HepG2 (cell line): Measurements from ENCODE around the gene REEP6. TPM values are rescaled to one million over a fixed set of nuclear protein-coding genes. Genes with fewer than 3 reads are reported as not detected.
A peak's percentile ranks its signal among the peaks of the same experiment; 100 is the strongest.

Source experiments
- CENPT ChIP-seq: sonication (generic); formaldehyde crosslinking; IDR thresholded peaks from 2 replicates; pipeline ENCODE4 v1.8.0; 2022; ENCODE audit warnings: low read depth, mild to moderate bottlenecking, moderate library complexity, missing genetic modification reagents
- FOXO1 ChIP-seq: sonication (generic); formaldehyde crosslinking; IDR thresholded peaks from 2 replicates; pipeline ENCODE4 v1.4.0; 2020; ENCODE audit warnings: missing genetic modification reagents
- GABPA ChIP-seq, 2 experiments: IDR thresholded peaks; 2 replicates each; pipeline ENCODE4 v1.6.1; 2011 to 2016; ENCODE audit warnings: low read depth in 2 of 2, low read length in 1 of 2, missing biosample characterization in 1 of 2, missing genetic modification characterization in 1 of 2
- GZF1 ChIP-seq: sonication (generic); formaldehyde crosslinking; IDR thresholded peaks from 2 replicates; pipeline ENCODE4 v1.5.1; 2020; ENCODE audit warnings: mild to moderate bottlenecking, missing genetic modification reagents
- HNF4A ChIP-seq: sonication (generic); formaldehyde crosslinking; IDR thresholded peaks from 2 replicates; pipeline ENCODE4 v1.4.0; 2020; ENCODE audit warnings: missing genetic modification reagents
- HNRNPH1 ChIP-seq: fragments of 200-400 bp; formaldehyde crosslinking; optimal IDR thresholded peaks from 2 replicates; pipeline ENCODE3; 2017; ENCODE audit warnings: mild to moderate bottlenecking, low read depth, low read length
- KDM4B ChIP-seq: sonication (generic); formaldehyde crosslinking; IDR thresholded peaks from 2 replicates; pipeline ENCODE4 v1.4.0; 2020; ENCODE audit warnings: missing genetic modification reagents
- NCOA2 ChIP-seq: sonication (generic); formaldehyde crosslinking; IDR thresholded peaks from 2 replicates; pipeline ENCODE4 v1.8.0; 2022; ENCODE audit warnings: inconsistent platforms
- PBX3 ChIP-seq: sonication (generic); formaldehyde crosslinking; IDR thresholded peaks from 2 replicates; pipeline ENCODE4 v1.8.1; 2023; ENCODE audit warnings: missing genetic modification reagents, inconsistent platforms, borderline replicate concordance
- SIX1 ChIP-seq: sonication (generic); formaldehyde crosslinking; IDR thresholded peaks from 2 replicates; pipeline ENCODE4 v1.4.0; 2020; ENCODE audit warnings: missing genetic modification reagents, borderline replicate concordance
- SPEN ChIP-seq: sonication (generic); formaldehyde crosslinking; IDR thresholded peaks from 2 replicates; pipeline ENCODE4 v1.5.1; 2020; ENCODE audit warnings: low read depth, mild to moderate bottlenecking, missing genetic modification reagents
- ZNF205 ChIP-seq: IDR thresholded peaks from 2 replicates; pipeline ENCODE4 v1.6.1; 2018; ENCODE audit warnings: missing biosample characterization, missing genetic modification reagents
- ZNF256 ChIP-seq: sonication (generic); formaldehyde crosslinking; conservative IDR thresholded peaks from 2 replicates; pipeline ENCODE4 v1.4.0; 2020; ENCODE audit warnings: missing genetic modification reagents
- ZNF264 ChIP-seq: sonication (generic); formaldehyde crosslinking; IDR thresholded peaks from 2 replicates; pipeline ENCODE4 v1.4.0; 2020; ENCODE audit warnings: missing genetic modification reagents
- ZNF280B ChIP-seq: sonication (generic); formaldehyde crosslinking; IDR thresholded peaks from 2 replicates; pipeline ENCODE4 v1.5.0; 2020; ENCODE audit warnings: missing genetic modification reagents, mild to moderate bottlenecking, borderline replicate concordance
- ZNF280D ChIP-seq: sonication (generic); formaldehyde crosslinking; IDR thresholded peaks from 2 replicates; pipeline ENCODE4 v1.5.1; 2020; ENCODE audit warnings: mild to moderate bottlenecking, missing genetic modification reagents
- ZNF569 ChIP-seq: sonication (generic); formaldehyde crosslinking; IDR thresholded peaks from 2 replicates; pipeline ENCODE4 v1.5.0; 2020; ENCODE audit warnings: mild to moderate bottlenecking, missing genetic modification reagents, moderate library complexity, borderline replicate concordance
- ZNF773 ChIP-seq: sonication (generic); formaldehyde crosslinking; IDR thresholded peaks from 2 replicates; pipeline ENCODE4 v1.4.0; 2020; ENCODE audit warnings: missing genetic modification reagents, borderline replicate concordance
- ZNF781 ChIP-seq: sonication (generic); formaldehyde crosslinking; IDR thresholded peaks from 2 replicates; pipeline ENCODE4 v1.5.1; 2020; ENCODE audit warnings: borderline replicate concordance, mild to moderate bottlenecking, missing genetic modification reagents; ENCODE audit errors: not compliant biosample characterization
- ZNF782 ChIP-seq: sonication (generic); formaldehyde crosslinking; IDR thresholded peaks from 2 replicates; pipeline ENCODE4 v1.4.0; 2020; ENCODE audit warnings: missing genetic modification reagents, mild to moderate bottlenecking, borderline replicate concordance
- ZNF788 ChIP-seq: sonication (generic); formaldehyde crosslinking; IDR thresholded peaks from 2 replicates; pipeline ENCODE4 v1.5.0; 2020; ENCODE audit warnings: mild to moderate bottlenecking, missing genetic modification reagents, borderline replicate concordance
- polyA plus RNA-seq, 8 experiments: library from polyadenylated mRNA; depleted of rRNA in 3 of 8; stranded (reverse) in 7 of 8; unstranded in 1 of 8; fragments of >200 nt; fragmentation: Illumina TruSeq in 4 of 8; extraction: Trizol in 4 of 8; gene quantifications; 2 replicates each; pipeline versions ENCODE4 v1.2.1 to v1.2.3, GENCODE V29; 2011 to 2016; ENCODE audit warnings: low read depth in 4 of 8, missing spikeins in 1 of 8, mixed read lengths in 1 of 8; ENCODE audit not compliant: insufficient read depth in 1 of 8
- total RNA-seq, 5 experiments: library from RNA; depleted of rRNA; stranded (reverse); fragments of >200 nt; fragmentation: Illumina TruSeq; extraction: Trizol; gene quantifications; 2 replicates each; pipeline ENCODE4 v1.2.3, GENCODE V29; 2016; ENCODE audit warnings: low read depth in 1 of 5

Gene REEP6
- total and polyA plus RNA-seq, 2 of the 13 experiments (the other 11 are each of a cell fraction or from before 2014, with no cell fraction given) = 10.0 to 28.8 TPM

GRCh38 chr19:1489463-1490310 lies 1.3 kb upstream of the REEP6 start (continued):
- no peak for TF ChIP-seq ZNF280D
- TF ChIP-seq ZNF264 (CRISPR knock-in tag) = 0 out of 2 replicates have a peak, but pooled peaks have one; percentile 35
- TF ChIP-seq ZNF256 (CRISPR knock-in tag) = no peak
- TF ChIP-seq KDM4B (CRISPR knock-in tag) = no peak
- TF ChIP-seq CENPT (CRISPR knock-in tag) = no peak
- TF ChIP-seq ZNF205 (CRISPR knock-in tag) = no peak
- no peak for TF ChIP-seq GZF1 (CRISPR knock-in tag)
- no peak for TF ChIP-seq ZNF788 (CRISPR knock-in tag)
- TF ChIP-seq PBX3 (CRISPR knock-in tag) = no peak
- no peak for TF ChIP-seq ZNF773 (CRISPR knock-in tag)
- TF ChIP-seq ZNF782 (CRISPR knock-in tag) = 0 out of 2 replicates have a peak, but pooled peaks have one; percentile 42
- TF ChIP-seq ZNF280B (CRISPR knock-in tag) = no peak
- no peak for TF ChIP-seq ZNF781 (CRISPR knock-in tag)
- no peak for TF ChIP-seq SIX1
- TF ChIP-seq GABPA (IDR thresholded peaks at IDR 0.05; ENCODE audit: low read depth, low read length) = no peak
- TF ChIP-seq GABPA (CRISPR knock-in tag; IDR thresholded peaks at IDR 0.05; ENCODE audit: low read depth) = no peak
- no peak for TF ChIP-seq HNF4A (CRISPR knock-in tag)
- TF ChIP-seq FOXO1 (CRISPR knock-in tag) = no peak
- TF ChIP-seq HNRNPH1 = no peak
- no peak for TF ChIP-seq SPEN (CRISPR knock-in tag)
- TF ChIP-seq ZNF569 = no peak
- TF ChIP-seq NCOA2 = no peak
